Left lobe of liver (tissue), 2 donors: ENCODE measurements around the gene ARL10. TPM values are rescaled to one million over a fixed set of nuclear protein-coding genes. Genes with fewer than 3 reads are reported as not detected.

ENCODE experiments used
- ATAC-seq: fragments of 200-7000 bp; cut with Tn5 transposase; one replicate; pipeline ENCODE4 v1.9.1; 2020; ENCODE audit warnings: mild to moderate bottlenecking, moderate library complexity
- DNase-seq: peaks from one replicate; pipeline ENCODE4 v3.0.0-alpha.2; 2020; ENCODE audit warnings: low spot score
- total RNA-seq: library from RNA; stranded (reverse); gene quantifications from one replicate; pipeline ENCODE4 v1.2.1, GENCODE V29; 2021
- donor health status: DM: no; HTN: no; CAD: no; lungs with moderate emphysema.
- donor health status: DM: no; HTN: yes; CAD: no.

The ARL10 gene
- total RNA-seq, 1 donor from 2014 or later, result 1.8 TPM

GRCh38 chr5:176408590-176408989 is 43.3 kb downstream of the ARL10 start:
- ATAC-seq (no peak), DNase-seq (no peak)

- DNase-seq, result no peak
- ATAC-seq, result no peak
Measured at GRCh38 chr5:176409765-176410164, 44.5 kb downstream of the ARL10 start.

- DNase-seq, result no peak
- no peak for ATAC-seq
Measured at GRCh38 chr5:176410486-176411180, 45.3 kb downstream of the ARL10 start.

- DNase-seq (no peak), ATAC-seq (no peak)
Measured at GRCh38 chr5:176412517-176413254, 47.4 kb downstream of the ARL10 start.

- DNase-seq (no peak), ATAC-seq (no peak)
Measured at GRCh38 chr5:176413255-176413565, 47.9 kb downstream of the ARL10 start.

GRCh38 chr5:176413709-176414191 is 48.5 kb downstream of the ARL10 start:
- ATAC-seq (no peak), DNase-seq (no peak)

GRCh38 chr5:176414704-176415103 is 49.4 kb downstream of the ARL10 start:
- DNase-seq, result no peak
- ATAC-seq, result no peak

- DNase-seq, result no peak
- peak; percentile 6 for ATAC-seq
Measured at GRCh38 chr5:176415240-176415951, 50.1 kb downstream of the ARL10 start.

GRCh38 chr5:176415952-176416924 is 51.0 kb downstream of the ARL10 start, which contains the start of gene CLTB:
TSS of gene CLTB (minus strand) at chr5:176416539. CDS start at chr5:176416363, 176 bp downstream.
- DNase-seq (peak; percentile 96), ATAC-seq (peak; percentile 95)

- no peak for DNase-seq
Measured at GRCh38 chr5:176416965-176417364, 51.7 kb downstream of the ARL10 start.

GRCh38 chr5:176418251-176418650 is 53.0 kb downstream of the ARL10 start:
- ATAC-seq, result no peak
- DNase-seq, result no peak

More at GRCh38 chr5:176416965-176417364, 51.7 kb downstream of the ARL10 start:
- no peak for ATAC-seq

- no peak for DNase-seq
- no peak for ATAC-seq
Measured at GRCh38 chr5:176420086-176420485, 54.8 kb downstream of the ARL10 start.

- DNase-seq, result no peak
- no peak for ATAC-seq
Measured at GRCh38 chr5:176420972-176421544, 55.8 kb downstream of the ARL10 start.

- ATAC-seq (no peak), DNase-seq (no peak)
Measured at GRCh38 chr5:176424181-176424580, 58.9 kb downstream of the ARL10 start.

GRCh38 chr5:176425138-176425537 is 59.9 kb downstream of the ARL10 start:
- no peak for DNase-seq
- ATAC-seq, result no peak

- DNase-seq, result no peak
- ATAC-seq, result no peak
Measured at GRCh38 chr5:176425791-176426190, 60.5 kb downstream of the ARL10 start.

- DNase-seq, result no peak
- no peak for ATAC-seq
Measured at GRCh38 chr5:176426876-176427275, 61.6 kb downstream of the ARL10 start.

- DNase-seq, result no peak
- ATAC-seq, result no peak
Measured at GRCh38 chr5:176427971-176428370, 62.7 kb downstream of the ARL10 start.

GRCh38 chr5:176429972-176430371 is 64.7 kb downstream of the ARL10 start:
- peak; percentile 79 for ATAC-seq
- no peak for DNase-seq
